Memory B cell (primary cell): Measurements from ENCODE around the gene HEXD.

Experiments
- ATAC-seq: fragments of 150-1000 bp; cut with Tn5 transposase; 2 replicates; pipeline ENCODE4 v1.10.0; 2021; ENCODE audit warnings: low read depth, mild to moderate bottlenecking, moderate library complexity
- DNase-seq, 2 donors: peaks; one replicate each; pipeline ENCODE4 v3.0.0; 2022; ENCODE audit warnings: low spot score in 2 of 2
- H3K27ac Mint-ChIP-seq: one replicate; pipeline ENCODE4 v1.8.0; 2022; ENCODE audit warnings: mild to moderate bottlenecking, moderate library complexity, mixed read lengths
- H3K27me3 Mint-ChIP-seq: one replicate; pipeline ENCODE4 v1.8.0; 2022; ENCODE audit warnings: mixed read lengths
- H3K36me3 Mint-ChIP-seq: one replicate; pipeline ENCODE4 v1.8.0; 2022; ENCODE audit warnings: mild to moderate bottlenecking, mixed read lengths
- H3K4me1 Mint-ChIP-seq: one replicate; pipeline ENCODE4 v1.8.0; 2022; ENCODE audit warnings: mixed read lengths
- H3K4me3 Mint-ChIP-seq: one replicate; pipeline ENCODE4 v1.8.0; 2022; ENCODE audit warnings: mild to moderate bottlenecking, moderate library complexity, mixed read lengths
- H3K9me3 Mint-ChIP-seq: one replicate; pipeline ENCODE4 v1.8.0; 2022; ENCODE audit warnings: mixed read lengths

Gene HEXD

DNA sequence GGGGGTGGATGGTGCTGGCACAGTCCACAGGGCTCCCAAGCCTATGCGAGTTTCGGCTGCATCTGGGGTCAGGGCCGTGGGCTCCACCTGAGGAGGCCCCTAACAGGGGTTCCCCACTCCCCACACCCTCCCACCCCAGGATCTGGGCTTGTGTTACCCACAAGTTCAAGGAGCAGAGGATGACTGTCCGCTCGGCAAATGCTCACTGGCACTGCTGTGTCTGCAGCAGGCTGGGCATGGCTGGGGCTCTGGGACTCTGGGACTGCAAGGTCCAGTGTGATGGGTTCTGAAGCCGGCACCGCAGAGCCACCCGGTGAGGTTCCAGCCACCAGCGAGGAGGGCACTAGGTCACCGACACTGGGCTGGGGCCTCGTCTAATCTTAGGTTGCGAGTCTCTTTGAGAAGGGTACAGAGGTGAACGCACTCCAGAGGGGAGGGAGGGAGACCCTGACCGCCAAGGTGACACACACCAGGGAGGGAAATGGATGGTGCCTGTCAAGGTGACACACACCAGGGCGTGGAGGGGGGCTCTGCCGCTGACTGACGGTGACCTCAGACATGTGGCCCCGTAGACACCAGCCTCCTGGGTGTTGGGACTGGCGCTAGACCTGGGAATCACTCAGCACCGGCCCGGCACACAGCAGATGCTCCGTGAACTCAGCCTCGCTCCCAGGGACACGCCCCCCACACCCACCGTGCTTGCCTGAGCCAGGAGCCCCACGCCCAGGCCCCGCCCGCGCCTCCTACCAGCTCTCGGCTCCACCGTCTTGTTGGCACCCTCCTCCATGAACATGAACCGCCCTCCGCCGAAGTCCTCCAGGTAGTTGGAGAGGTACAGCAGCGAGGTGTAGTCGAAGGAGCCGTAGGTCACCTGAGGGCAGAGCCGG is 20.5 kb upstream of the HEXD start:
- no peaks in the 10 kb centered on the region for H3K27me3 Mint-ChIP-seq
- H3K4me3 Mint-ChIP-seq: no peak overlapping the region
- H3K36me3 Mint-ChIP-seq: peaks cover 16% of the 10 kb centered on the region
- DNase-seq (no peak), ATAC-seq (no peak)
- H3K4me1 Mint-ChIP-seq: peaks cover 5% of the 10 kb centered on the region
- no peaks in the 10 kb centered on the region for H3K9me3 Mint-ChIP-seq
- H3K27ac Mint-ChIP-seq: no peak overlapping the region

DNA sequence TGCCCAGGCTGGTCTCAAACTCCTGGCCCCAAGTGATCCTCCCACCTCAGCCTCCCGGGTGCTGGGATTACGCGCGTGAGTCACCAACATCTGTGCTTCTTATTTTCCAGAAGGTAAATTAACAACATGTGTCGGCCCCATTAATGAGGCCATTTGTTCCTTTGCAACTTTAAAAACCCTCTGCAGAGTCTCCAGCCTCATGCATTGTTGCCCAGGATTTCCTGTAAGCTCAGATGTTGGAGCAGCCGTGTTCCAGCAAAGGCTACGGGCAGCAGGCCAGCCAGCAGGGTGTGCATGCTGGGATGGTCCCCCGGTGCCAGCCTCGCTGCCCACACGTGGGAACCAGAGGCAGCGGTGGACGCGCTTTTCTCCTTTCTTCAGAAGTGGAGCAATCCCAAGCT is 19.1 kb upstream of the HEXD start:
- Mint-ChIP-seq H3K4me1 (peaks cover 5% of the 10 kb centered on the region), H3K27ac (no peak overlapping the region), H3K9me3 (no peaks in the 10 kb centered on the region), H3K27me3 (no peaks in the 10 kb centered on the region), H3K36me3 (peaks cover 17% of the 10 kb centered on the region), H3K4me3 (no peak overlapping the region)
- ATAC-seq (no peak), DNase-seq (no peak)

DNA sequence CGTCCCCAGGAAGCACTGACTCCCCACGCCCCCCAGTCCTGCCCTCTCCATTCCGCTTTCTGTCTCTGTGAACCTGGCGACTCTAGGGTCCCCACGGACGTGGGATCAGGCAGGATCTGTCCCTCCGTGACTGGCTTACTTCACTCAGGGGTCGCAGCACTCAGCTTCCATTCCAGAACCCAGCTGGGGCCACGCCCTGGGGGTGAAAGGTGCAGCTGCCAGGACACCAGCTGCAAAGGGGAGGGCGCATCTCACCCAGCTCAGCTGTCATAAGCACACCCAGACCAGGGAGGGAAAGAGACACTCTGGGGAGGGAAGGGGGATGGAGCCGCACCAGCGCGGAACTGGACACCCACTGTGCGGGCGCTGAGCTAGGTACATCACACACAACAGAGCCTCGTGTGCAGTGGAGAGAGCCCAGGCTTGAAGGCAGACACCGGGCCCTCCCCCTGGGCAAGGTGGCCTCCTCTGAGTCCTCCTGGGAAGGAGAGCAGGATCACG is 18.5 kb upstream of the HEXD start:
- no peak for DNase-seq
- Mint-ChIP-seq H3K27ac (no peak overlapping the region), H3K36me3 (peaks cover 19% of the 10 kb centered on the region), H3K4me1 (peaks cover 5% of the 10 kb centered on the region), H3K9me3 (no peaks in the 10 kb centered on the region), H3K27me3 (no peaks in the 10 kb centered on the region), H3K4me3 (no peak overlapping the region)
- ATAC-seq: no peak

DNA sequence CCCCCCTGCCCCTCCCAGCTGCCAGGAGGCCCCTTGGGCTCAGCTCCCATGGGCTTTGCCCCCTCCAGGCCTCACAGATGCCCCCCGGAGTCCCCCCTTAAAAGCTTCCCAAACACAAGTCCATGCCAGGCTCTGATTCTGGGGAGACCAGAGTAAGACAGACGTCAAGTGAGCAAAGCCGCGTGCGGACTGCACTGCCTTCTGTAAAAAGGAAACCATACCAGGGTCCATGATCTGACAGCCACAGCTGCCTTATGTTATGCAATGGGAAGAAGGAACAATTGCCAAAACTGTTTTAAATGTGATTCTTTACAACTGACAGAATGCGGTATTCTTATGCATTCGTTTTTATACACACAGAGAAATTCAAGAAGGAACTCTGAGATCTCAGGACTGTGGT is 17.9 kb upstream of the HEXD start:
- Mint-ChIP-seq H3K27me3 (no peaks in the 10 kb centered on the region), H3K27ac (no peak overlapping the region), H3K4me1 (peaks cover 5% of the 10 kb centered on the region), H3K36me3 (peaks cover 20% of the 10 kb centered on the region), H3K4me3 (no peak overlapping the region), H3K9me3 (no peaks in the 10 kb centered on the region)
- no peak for DNase-seq
- ATAC-seq: no peak

DNA sequence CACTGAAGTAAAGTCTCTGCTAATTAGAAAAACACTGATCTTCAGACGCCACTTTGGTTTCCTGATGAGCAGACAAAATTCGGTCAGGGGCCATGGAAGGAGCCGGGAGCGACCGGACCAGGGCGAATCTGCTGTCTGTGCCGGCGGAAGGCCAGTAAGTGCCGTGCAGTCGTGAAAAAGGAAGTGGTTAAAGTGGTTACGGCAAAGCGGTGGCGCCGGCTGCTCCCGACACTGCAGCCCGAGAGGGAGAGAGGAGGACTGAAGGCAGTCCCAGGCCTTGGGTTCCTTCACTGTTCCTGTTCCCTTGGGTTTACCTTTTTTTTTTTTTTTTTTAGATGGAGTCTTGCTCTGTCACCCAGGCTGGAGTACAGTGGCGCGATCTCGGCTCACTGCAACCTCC is 17.3 kb upstream of the HEXD start:
- Mint-ChIP-seq H3K27me3 (no peaks in the 10 kb centered on the region), H3K27ac (no peak overlapping the region), H3K4me1 (peaks cover 5% of the 10 kb centered on the region), H3K4me3 (peak overlapping the region; percentile 77), H3K36me3 (peaks cover 19% of the 10 kb centered on the region), H3K9me3 (no peaks in the 10 kb centered on the region)
- ATAC-seq (peak; percentile 93), DNase-seq (peak; percentile 31 to 33)

DNA sequence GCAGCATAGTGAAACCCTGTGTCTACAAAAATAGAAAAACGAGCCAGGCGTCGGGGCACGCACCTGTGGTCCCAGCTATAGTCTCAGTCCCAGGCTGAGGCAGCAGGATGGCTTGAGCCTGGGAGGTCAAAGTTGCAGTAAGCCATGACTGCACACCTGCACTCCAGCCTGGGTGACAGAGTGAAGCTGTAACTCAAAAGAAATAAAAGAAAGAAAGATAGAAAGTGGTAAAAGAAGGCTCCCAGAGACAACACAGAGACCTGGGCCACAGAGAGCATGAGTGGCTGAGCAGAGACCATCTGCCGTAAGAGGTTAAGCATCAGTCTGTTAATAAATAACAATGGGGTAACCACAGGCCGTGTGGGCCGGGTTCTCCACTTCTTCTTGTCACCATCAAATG is 15.3 kb upstream of the HEXD start:
- DNase-seq: no peak
- Mint-ChIP-seq H3K27ac (no peak overlapping the region), H3K36me3 (peaks cover 14% of the 10 kb centered on the region), H3K4me3 (no peak overlapping the region), H3K27me3 (no peaks in the 10 kb centered on the region), H3K9me3 (no peaks in the 10 kb centered on the region), H3K4me1 (peaks cover 5% of the 10 kb centered on the region)
- no peak for ATAC-seq

DNA sequence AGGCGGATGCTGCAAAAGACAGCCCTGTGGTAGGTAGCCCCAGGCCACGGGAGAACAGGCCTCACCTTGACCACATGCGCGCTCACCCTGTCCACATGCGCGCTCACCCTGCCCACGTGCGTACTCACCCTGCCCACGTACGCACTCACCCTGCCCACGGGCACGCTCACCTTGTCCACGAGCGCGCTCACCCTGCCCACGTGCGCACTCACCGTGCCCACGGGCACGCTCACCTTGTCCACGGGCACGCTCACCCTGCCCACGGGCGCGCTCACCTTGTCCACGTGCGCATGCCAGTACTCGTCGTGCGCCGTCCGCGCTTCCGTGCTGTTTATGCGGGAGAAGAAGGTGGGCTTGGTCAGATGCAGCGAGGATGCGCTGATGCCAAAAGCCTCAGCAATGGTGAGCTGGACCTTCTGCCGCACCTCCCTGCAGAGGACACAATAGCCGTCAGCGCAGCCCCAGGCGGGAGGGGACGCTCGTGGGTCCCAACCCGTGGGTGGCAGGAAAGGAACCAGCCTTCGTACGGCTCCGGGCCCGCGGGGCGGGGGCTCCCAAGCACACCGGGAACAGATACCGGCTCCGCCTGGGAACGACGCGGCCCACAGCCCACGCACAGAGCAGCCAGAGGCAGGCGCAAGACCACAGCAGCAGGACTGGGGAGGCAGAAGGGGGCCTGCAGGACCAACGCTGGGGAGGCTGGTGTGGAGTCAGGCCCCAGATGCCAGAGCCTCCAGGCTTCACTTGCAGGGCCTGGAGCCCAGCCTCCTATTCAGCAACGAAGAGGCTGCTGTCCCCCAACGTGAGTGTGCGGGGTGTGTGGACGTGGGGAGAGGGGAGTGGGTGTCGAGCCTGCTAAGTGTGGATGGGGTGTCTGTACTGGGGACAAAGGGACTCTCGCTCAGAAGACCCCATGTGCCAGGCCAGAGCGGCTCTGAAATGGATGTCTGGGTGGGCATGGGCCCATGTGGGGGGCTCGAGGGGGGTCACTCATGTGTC is 14.2 kb upstream of the HEXD start:
- Mint-ChIP-seq H3K36me3 (peaks cover 18% of the 10 kb centered on the region), H3K9me3 (no peaks in the 10 kb centered on the region), H3K4me3 (no peak overlapping the region), H3K27me3 (no peaks in the 10 kb centered on the region), H3K27ac (no peak overlapping the region), H3K4me1 (peaks cover 8% of the 10 kb centered on the region)
- DNase-seq: no peak
- no peak for ATAC-seq

DNA sequence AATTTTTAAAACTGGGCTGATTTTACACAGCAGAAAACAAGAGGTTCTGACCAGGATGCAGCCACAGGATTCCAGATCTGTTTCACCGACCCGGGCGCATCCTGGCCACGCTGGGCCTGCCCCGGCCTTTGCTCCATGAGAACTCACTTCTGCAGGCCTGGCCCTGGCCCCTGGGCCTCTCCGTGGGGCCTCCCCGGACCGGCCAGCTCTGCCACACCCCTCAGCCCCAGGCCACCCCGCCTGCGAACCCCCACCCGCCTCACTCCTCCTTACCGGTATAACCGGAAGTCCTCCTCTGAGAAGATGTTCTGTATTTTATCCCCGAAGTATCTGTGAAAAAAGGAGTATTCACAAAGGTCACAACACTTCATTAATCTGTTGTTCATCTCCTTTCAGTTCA is 13.1 kb upstream of the HEXD start:
- H3K27me3 Mint-ChIP-seq: no peaks in the 10 kb centered on the region
- ATAC-seq (no peak), DNase-seq (no peak)
- H3K9me3 Mint-ChIP-seq: no peaks in the 10 kb centered on the region
- peaks cover 8% of the 10 kb centered on the region for H3K4me1 Mint-ChIP-seq
- H3K36me3 Mint-ChIP-seq: peaks cover 19% of the 10 kb centered on the region
- H3K4me3 Mint-ChIP-seq: no peak overlapping the region
- no peak overlapping the region for H3K27ac Mint-ChIP-seq

DNA sequence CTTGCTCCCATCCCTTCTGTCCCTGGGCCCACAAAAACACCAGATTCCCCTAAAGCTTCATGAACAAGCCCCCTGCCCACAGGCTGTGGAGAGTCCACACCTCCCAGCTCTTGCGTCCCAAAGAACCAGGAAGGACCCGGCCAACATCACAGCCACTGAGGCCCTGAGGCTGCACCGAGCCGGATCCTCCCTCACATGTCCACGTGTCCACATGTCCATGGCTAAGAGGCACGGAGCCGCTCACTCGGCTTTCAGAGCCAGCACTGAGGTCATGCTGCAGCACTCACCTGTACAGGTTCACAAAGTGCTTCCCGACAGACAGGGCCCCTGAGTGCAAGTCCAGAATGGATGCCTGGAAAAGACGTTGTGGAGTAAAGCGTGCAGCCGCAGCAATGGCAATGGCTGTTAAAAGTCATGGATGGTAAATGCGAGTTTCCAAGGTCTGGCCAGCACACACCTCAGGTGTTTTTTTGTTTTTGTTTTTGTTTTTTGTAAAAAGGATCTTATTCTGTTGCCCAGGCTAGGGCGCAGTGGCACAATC is 11.9 kb upstream of the HEXD start:
- peaks cover 5% of the 10 kb centered on the region for H3K4me1 Mint-ChIP-seq
- DNase-seq (no peak), ATAC-seq (no peak)
- H3K4me3 Mint-ChIP-seq: no peak overlapping the region
- peaks cover 17% of the 10 kb centered on the region for H3K36me3 Mint-ChIP-seq
- H3K9me3 Mint-ChIP-seq: no peaks in the 10 kb centered on the region
- no peaks in the 10 kb centered on the region for H3K27me3 Mint-ChIP-seq
- H3K27ac Mint-ChIP-seq: no peak overlapping the region

DNA sequence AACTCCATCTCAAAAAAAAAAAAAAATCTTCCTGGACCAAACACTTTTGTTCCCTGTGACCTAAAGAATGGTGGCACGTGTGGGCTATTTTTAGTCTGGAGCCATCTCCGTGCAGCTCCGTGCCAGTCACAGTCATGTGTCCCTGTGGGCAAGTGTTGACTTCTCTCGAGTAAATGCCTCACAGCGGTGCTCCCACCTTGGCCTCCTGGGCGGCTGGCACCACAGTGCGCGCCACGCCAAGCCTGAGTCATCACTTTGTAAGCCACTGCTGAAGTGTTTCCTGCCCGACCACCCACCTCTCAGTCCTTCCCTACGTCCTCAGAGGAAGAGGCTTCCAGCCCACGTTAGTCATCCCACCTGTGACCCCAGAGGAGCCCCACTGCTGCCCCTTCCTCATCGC is 10.9 kb upstream of the HEXD start:
- H3K4me1 Mint-ChIP-seq: peaks cover 3% of the 10 kb centered on the region
- ATAC-seq (no peak), DNase-seq (no peak)
- H3K9me3 Mint-ChIP-seq: no peaks in the 10 kb centered on the region
- H3K4me3 Mint-ChIP-seq: no peak overlapping the region
- H3K36me3 Mint-ChIP-seq: peaks cover 16% of the 10 kb centered on the region
- no peak overlapping the region for H3K27ac Mint-ChIP-seq
- no peaks in the 10 kb centered on the region for H3K27me3 Mint-ChIP-seq

DNA sequence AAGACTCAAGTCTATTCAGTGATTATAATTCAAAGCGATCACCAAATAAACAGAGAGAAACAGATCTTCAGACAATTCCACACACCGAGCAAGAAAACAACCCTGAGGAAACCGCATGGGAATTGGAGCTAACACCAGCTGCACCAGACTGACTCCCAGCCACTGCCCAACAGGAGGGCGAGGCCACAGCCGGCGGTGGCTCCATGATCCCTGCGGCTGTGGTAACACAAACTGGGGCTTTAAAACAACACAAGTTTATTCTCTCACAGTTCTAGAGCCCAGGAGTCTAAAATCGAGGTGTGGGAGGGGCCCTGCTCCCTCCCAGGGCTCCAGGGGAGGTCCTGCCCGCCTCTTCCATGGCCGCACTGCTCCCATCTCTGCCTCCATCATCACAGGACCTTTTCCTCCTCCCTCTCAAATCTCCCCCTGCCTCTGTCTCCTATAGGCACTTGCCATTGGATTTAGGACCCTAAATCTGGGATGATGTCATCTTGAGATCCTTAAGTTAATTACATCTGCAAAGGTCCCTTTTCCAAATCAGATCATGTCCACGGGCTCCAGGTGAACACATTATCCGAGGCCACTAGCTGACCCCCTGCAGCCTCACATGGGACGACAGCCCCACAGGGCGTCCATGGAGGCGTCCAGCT is 9.7 kb upstream of the HEXD start:
- Mint-ChIP-seq H3K4me1 (peaks cover 3% of the 10 kb centered on the region), H3K4me3 (no peak overlapping the region), H3K27ac (no peak overlapping the region), H3K9me3 (no peaks in the 10 kb centered on the region), H3K36me3 (peaks cover 17% of the 10 kb centered on the region), H3K27me3 (no peaks in the 10 kb centered on the region)
- no peak for DNase-seq
- no peak for ATAC-seq

DNA sequence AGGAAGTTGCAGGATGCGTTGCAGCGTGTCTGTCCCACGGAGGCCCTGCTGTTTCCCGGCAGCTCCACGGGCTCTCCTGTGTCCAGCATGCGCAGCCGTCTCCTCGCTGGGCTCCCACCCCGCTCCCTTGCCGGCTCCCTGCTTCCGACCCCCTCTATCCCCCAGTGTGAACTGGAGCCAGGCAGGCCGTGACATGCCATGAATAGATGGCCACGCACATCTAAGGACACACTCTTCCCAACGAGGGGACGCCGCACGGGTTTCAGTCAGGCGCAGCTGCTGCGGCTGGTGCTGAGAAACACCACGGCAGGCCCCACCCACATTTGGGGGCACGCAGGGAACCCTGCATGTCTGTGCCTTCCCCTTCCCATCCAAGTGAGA is 9.2 kb upstream of the HEXD start:
- Mint-ChIP-seq H3K27ac (no peak overlapping the region), H3K4me3 (no peak overlapping the region), H3K27me3 (no peaks in the 10 kb centered on the region), H3K9me3 (no peaks in the 10 kb centered on the region), H3K4me1 (peaks cover 3% of the 10 kb centered on the region), H3K36me3 (peaks cover 15% of the 10 kb centered on the region)
- DNase-seq (no peak), ATAC-seq (no peak)

DNA sequence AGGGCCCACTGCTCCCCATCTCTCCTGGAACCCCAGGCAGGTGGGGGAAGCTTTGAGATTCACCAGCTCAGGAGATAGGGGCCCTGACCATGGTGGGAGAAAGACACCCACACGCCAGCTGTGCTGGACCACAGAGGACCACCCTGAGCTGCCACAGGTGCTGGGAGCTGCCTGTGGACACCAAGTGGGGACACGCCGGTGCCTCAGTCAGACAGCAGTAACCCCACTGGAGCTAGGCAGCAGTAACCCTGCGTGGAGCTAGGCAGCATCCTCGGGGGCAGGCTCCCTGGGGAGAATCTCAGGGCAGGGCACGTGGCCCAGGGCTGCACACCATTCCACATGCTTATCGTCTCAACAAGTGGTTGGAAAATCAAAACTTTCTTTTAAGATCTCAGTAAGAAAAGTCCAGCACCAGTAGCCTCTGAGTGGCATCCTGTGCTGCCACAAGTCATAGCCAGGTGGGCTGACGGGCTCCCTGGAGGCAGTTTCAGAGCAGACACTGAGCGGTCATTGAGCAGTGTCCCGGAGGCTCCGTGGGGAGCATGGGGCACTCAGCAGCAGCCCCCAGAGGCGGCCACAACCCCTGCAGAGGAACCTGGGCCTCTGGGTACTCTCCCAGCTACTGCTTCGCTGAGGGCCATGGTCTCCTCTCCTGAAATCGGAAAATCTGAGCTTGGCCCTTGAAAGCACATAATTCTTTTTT is 8.0 kb upstream of the HEXD start:
- Mint-ChIP-seq H3K4me3 (no peak overlapping the region), H3K9me3 (no peaks in the 10 kb centered on the region), H3K27ac (no peak overlapping the region), H3K4me1 (peaks cover 7% of the 10 kb centered on the region), H3K36me3 (peaks cover 12% of the 10 kb centered on the region), H3K27me3 (no peaks in the 10 kb centered on the region)
- ATAC-seq (no peak), DNase-seq (no peak)
